ENCODE data around the gene RBM5.

The RBM5 gene

GRCh38 chr3:50167841-50168209 lies 79.1 kb downstream of the RBM5 start:
- ATAC-seq (ENCODE audit: low read depth) (no peak), DNase-seq (ENCODE audit: low spot score) (no peak)
- peak overlapping the region; percentile 97 for H3K27ac ChIP-seq (ENCODE audit: poor library complexity, severe bottlenecking)
- H3K9me3 ChIP-seq (ENCODE audit: severe bottlenecking): no peaks in the 10 kb centered on the region
- H3K4me3 ChIP-seq (ENCODE audit: severe bottlenecking): no peak overlapping the region
- peaks cover 82% of the 10 kb centered on the region for H3K4me1 ChIP-seq (ENCODE audit: insufficient read depth, poor library complexity, severe bottlenecking)
- TF ChIP-seq CTCF (IDR thresholded peaks at IDR 0.05; ENCODE audit: poor library complexity, severe bottlenecking): no peak
- peaks cover 89% of the 10 kb centered on the region for H3K36me3 ChIP-seq (ENCODE audit: low read depth)
- H3K27me3 ChIP-seq (ENCODE audit: insufficient read depth, poor library complexity, severe bottlenecking): no peaks in the 10 kb centered on the region

DNA sequence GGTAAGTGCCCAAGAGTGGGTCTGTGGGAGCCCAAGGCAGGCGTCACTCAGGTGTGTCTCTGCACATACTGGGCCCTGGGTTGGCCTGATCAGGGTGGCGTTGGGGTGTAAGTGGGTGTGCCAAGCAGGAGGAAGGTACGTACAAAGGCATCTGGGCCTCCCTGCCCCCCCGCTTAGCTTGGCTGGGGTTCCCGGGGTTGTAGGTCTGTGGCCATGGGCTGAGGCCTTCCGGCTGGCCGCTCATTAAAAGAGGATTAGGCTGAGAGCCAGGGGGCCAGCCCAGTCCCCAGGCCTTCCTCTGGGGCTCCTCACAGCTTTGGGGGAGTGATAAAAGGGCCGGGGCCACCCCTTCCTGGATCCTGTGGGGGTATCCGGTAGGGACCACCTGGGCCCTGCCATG lies 79.7 kb downstream of the RBM5 start:
- no peaks in the 10 kb centered on the region for H3K9me3 ChIP-seq (ENCODE audit: severe bottlenecking)
- peaks cover 76% of the 10 kb centered on the region for H3K4me1 ChIP-seq (ENCODE audit: insufficient read depth, poor library complexity, severe bottlenecking)
- TF ChIP-seq CTCF (IDR thresholded peaks at IDR 0.05; ENCODE audit: poor library complexity, severe bottlenecking): no peak
- H3K4me3 ChIP-seq (ENCODE audit: severe bottlenecking): no peak overlapping the region
- DNase-seq (ENCODE audit: low spot score) (no peak), ATAC-seq (ENCODE audit: low read depth) (no peak)
- peaks cover 89% of the 10 kb centered on the region for H3K36me3 ChIP-seq (ENCODE audit: low read depth)
- no peaks in the 10 kb centered on the region for H3K27me3 ChIP-seq (ENCODE audit: insufficient read depth, poor library complexity, severe bottlenecking)
- H3K27ac ChIP-seq (ENCODE audit: poor library complexity, severe bottlenecking): peak overlapping the region; percentile 97
